Panc1 (cell line): ENCODE results near the gene PLXNA2. TPM values are rescaled to one million over a fixed set of nuclear protein-coding genes. Genes with fewer than 3 reads are reported as not detected.

Experiments
- ATAC-seq: fragments of 200-7000 bp; cut with Tn5 transposase; 2 replicates; pipeline ENCODE4 v1.9.1; 2020; ENCODE audit warnings: mild to moderate bottlenecking, moderate library complexity
- BruUV-seq: library from RNA; stranded (reverse); fragments of 400-500 nt; replicated peaks from 2 replicates; lab custom pipeline; 2021; lab: Mats Ljungman, UMichigan
- CTCF ChIA-PET: fragments of 300-600 bp; sonication (Branson Sonifier 250); formaldehyde crosslinking; loops from one replicate; lab custom pipeline; 2022; ENCODE audit warnings: antibody characterized with exemption; lab: Charles Lee
- POLR2A ChIA-PET: fragments of 300-600 bp; sonication (Branson Sonifier 250); formaldehyde crosslinking; loops from one replicate; lab custom pipeline; 2022; ENCODE audit warnings: antibody characterized with exemption; lab: Charles Lee
- DNase-seq: peaks from one replicate; pipeline ENCODE4 v3.0.0-alpha.2; 2010; ENCODE audit warnings: low read depth, low spot score
- H3K27ac ChIP-seq: 2 replicates; pipeline ENCODE4 v1.5.1; 2011; ENCODE audit warnings: mild to moderate bottlenecking, low read length, inconsistent platforms
- H3K27me3 ChIP-seq: fragments of 200-500 bp; sonication (Bioruptor generic); 2 replicates; pipeline ENCODE4 v1.6.0; 2014; ENCODE audit warnings: low read length, inconsistent platforms; ENCODE audit not compliant: control insufficient read depth, insufficient read depth
- H3K36me3 ChIP-seq: fragments of 200-500 bp; sonication (Bioruptor generic); 2 replicates; pipeline ENCODE4 v1.5.1; 2014; ENCODE audit warnings: inconsistent platforms, mild to moderate bottlenecking, low read length, moderate library complexity; ENCODE audit not compliant: control insufficient read depth, insufficient read depth
- H3K4me1 ChIP-seq: 2 replicates; pipeline ENCODE4 v1.5.1; 2011; ENCODE audit warnings: inconsistent platforms, mild to moderate bottlenecking, low read length, moderate library complexity; ENCODE audit not compliant: control insufficient read depth, insufficient read depth
- H3K4me3 ChIP-seq, 2 experiments: 2 replicates each; pipeline ENCODE4 v1.5.1; 2011 to 2012; ENCODE audit warnings: low read depth in 2 of 2, low read length in 2 of 2, mild to moderate bottlenecking in 2 of 2, inconsistent platforms in 1 of 2, moderate library complexity in 1 of 2
- H3K9me3 ChIP-seq: fragments of 200-500 bp; sonication (Bioruptor generic); 2 replicates; pipeline ENCODE4 v1.5.1; 2014; ENCODE audit warnings: low read depth, mild to moderate bottlenecking, inconsistent platforms, low read length, moderate library complexity; ENCODE audit not compliant: control insufficient read depth, insufficient read depth
- POLR2AphosphoS5 ChIP-seq: IDR thresholded peaks from 2 replicates; pipeline ENCODE4 v1.6.1; 2012; ENCODE audit warnings: mild to moderate bottlenecking, low read depth, low read length, moderate library complexity
- SIN3A ChIP-seq: IDR thresholded peaks from 2 replicates; pipeline ENCODE4 v1.6.1; 2012; ENCODE audit warnings: low read depth, mild to moderate bottlenecking, low read length, moderate library complexity, borderline replicate concordance; ENCODE audit not compliant: insufficient read depth
- TCF7L2 ChIP-seq: IDR thresholded peaks from 2 replicates; pipeline ENCODE4 v1.6.1; 2011; ENCODE audit warnings: mild to moderate bottlenecking, low read depth, low read length, inconsistent platforms
- in situ Hi-C: cut with HindIII; loops from 2 replicates; pipeline ENCODE4 v1.10.0; 2016; ENCODE audit warnings: low sequenced_read_pairs, low pct_unique_long_range_greater_than_20kb
- intact Hi-C: fragments of 100-400 bp; cut with micrococcal nuclease; formaldehyde crosslinking; loops from one replicate; pipeline ENCODE4 v1.10.0; 2022; ENCODE audit not compliant: unreplicated experiment
- total RNA-seq: library from RNA; stranded (reverse); gene quantifications from one replicate; pipeline ENCODE4 v1.2.1, GENCODE V29; 2021; ENCODE audit not compliant: unreplicated experiment
- TF ChIP-seq, protein P1 (sequence below): fragments of 450-650 bp; IDR thresholded peaks from 2 replicates; pipeline ENCODE4 v1.5.1; 2017; ENCODE audit warnings: mild to moderate bottlenecking
- TF ChIP-seq, protein P2 (sequence below), 2 experiments: IDR thresholded peaks; 2 replicates each; pipeline ENCODE4 v1.6.1; 2011 to 2012; ENCODE audit warnings: low read depth in 2 of 2, control low read depth in 1 of 2, low read length in 1 of 2, mild to moderate bottlenecking in 1 of 2, moderate library complexity in 1 of 2; ENCODE audit not compliant: insufficient read depth in 1 of 2

The PLXNA2 gene
- total RNA-seq, 1 experiment from 2014 or later, result 0.98 TPM

DNA sequence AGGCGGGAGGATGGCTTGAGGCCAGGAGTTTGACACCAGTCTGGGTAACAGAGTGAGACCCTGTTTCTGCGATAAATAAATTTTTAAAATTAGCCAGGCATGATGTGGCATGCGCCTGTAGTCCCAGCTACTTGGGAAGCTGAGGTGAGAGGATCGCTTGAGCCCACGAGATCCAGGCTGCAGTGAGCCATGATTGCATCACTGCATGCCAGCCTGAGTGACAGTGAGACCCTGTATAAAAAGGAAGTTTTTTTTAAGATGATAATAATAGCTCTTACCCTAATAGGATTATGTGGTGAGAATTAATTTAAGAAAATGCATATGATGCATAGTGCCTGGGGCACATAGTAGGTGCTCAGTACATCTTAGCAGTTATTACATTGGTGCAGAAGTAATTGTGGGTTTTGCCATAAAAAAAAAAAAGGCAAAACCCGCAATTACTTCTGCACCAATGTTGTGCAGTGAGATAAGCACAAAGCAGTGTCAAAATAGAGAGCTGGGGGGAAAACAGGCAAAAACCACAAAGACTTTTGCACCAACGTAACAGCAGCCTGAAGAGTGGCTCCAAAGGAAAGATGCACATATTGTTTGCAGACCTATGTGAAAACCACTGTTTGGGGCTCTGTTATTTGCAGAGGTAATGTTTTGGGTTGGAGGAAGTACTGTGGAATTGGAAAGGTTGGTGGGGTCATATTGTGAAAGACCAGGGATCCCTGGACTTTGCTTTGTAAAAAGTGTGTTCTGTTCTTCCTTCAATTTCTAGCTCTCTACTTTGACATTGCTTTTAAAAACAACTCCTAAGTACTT, 72.4 kb downstream of the PLXNA2 start:
- Histone ChIP-seq H3K36me3 (no peaks in the 10 kb centered on the region), H3K9me3 (no peaks in the 10 kb centered on the region), H3K4me1 (no peaks in the 10 kb centered on the region), H3K27ac (no peak overlapping the region), H3K27me3 (no peaks in the 10 kb centered on the region; the same call in 1 of the 2 replicates), H3K4me3 (no peak overlapping the region)
- intact Hi-C loops (no loop called here), in situ Hi-C loops (no loop called here)
- ChIA-PET CTCF (no interaction called here), POLR2A (no interaction called here)
- no peak for ATAC-seq
- BruUV-seq, result no TSS peak
- TF ChIP-seq SIN3A, result no peak
- TF ChIP-seq TCF7L2, result no peak
- TF ChIP-seq, protein P1, sequence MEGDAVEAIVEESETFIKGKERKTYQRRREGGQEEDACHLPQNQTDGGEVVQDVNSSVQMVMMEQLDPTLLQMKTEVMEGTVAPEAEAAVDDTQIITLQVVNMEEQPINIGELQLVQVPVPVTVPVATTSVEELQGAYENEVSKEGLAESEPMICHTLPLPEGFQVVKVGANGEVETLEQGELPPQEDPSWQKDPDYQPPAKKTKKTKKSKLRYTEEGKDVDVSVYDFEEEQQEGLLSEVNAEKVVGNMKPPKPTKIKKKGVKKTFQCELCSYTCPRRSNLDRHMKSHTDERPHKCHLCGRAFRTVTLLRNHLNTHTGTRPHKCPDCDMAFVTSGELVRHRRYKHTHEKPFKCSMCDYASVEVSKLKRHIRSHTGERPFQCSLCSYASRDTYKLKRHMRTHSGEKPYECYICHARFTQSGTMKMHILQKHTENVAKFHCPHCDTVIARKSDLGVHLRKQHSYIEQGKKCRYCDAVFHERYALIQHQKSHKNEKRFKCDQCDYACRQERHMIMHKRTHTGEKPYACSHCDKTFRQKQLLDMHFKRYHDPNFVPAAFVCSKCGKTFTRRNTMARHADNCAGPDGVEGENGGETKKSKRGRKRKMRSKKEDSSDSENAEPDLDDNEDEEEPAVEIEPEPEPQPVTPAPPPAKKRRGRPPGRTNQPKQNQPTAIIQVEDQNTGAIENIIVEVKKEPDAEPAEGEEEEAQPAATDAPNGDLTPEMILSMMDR, result no peak
- TF ChIP-seq, protein P2, sequence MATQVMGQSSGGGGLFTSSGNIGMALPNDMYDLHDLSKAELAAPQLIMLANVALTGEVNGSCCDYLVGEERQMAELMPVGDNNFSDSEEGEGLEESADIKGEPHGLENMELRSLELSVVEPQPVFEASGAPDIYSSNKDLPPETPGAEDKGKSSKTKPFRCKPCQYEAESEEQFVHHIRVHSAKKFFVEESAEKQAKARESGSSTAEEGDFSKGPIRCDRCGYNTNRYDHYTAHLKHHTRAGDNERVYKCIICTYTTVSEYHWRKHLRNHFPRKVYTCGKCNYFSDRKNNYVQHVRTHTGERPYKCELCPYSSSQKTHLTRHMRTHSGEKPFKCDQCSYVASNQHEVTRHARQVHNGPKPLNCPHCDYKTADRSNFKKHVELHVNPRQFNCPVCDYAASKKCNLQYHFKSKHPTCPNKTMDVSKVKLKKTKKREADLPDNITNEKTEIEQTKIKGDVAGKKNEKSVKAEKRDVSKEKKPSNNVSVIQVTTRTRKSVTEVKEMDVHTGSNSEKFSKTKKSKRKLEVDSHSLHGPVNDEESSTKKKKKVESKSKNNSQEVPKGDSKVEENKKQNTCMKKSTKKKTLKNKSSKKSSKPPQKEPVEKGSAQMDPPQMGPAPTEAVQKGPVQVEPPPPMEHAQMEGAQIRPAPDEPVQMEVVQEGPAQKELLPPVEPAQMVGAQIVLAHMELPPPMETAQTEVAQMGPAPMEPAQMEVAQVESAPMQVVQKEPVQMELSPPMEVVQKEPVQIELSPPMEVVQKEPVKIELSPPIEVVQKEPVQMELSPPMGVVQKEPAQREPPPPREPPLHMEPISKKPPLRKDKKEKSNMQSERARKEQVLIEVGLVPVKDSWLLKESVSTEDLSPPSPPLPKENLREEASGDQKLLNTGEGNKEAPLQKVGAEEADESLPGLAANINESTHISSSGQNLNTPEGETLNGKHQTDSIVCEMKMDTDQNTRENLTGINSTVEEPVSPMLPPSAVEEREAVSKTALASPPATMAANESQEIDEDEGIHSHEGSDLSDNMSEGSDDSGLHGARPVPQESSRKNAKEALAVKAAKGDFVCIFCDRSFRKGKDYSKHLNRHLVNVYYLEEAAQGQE (IDR thresholded peaks at IDR 0.05; ENCODE audit: insufficient read depth in 1 of 2, low read depth in 2 of 2, low read length in 1 of 2), result no peak
- no peak for TF ChIP-seq POLR2AphosphoS5
- no peak for DNase-seq

DNA sequence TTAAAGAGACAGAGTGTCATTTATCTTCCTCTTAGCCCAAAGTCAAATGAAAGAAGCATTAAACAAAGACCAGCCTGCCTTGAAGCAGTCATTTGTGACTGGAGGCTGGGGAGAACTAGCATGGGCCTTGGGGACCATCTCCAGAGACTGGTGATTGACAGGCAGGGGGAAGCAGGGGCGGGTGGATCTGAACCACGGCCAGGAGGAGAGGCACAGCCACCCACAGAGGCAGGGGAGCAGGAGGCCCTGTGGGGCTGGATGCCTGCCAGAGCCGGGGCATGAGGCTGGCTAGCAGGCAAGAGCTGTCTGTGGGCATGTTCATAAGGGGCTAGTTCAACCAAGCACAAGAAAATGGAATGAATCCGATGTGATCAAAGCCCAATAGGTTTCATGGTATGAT, 73.9 kb downstream of the PLXNA2 start:
- no TSS peak for BruUV-seq
- no peaks in the 10 kb centered on the region for H3K36me3 ChIP-seq
- TF ChIP-seq, protein P1, result no peak
- TF ChIP-seq, protein P2 (IDR thresholded peaks at IDR 0.05; ENCODE audit: insufficient read depth in 1 of 2, low read depth in 2 of 2, low read length in 1 of 2), result no peak
- TF ChIP-seq TCF7L2, result no peak
- no peak for TF ChIP-seq POLR2AphosphoS5
- intact Hi-C loops, result no loop called here
- no peaks in the 10 kb centered on the region for H3K4me1 ChIP-seq
- no peak overlapping the region for H3K27ac ChIP-seq
- no peaks in the 10 kb centered on the region for H3K9me3 ChIP-seq
- H3K4me3 ChIP-seq, result no peak overlapping the region
- no peaks in the 10 kb centered on the region; the same call in 1 of the 2 replicates for H3K27me3 ChIP-seq
- POLR2A ChIA-PET, result no interaction called here
- ATAC-seq (no peak), DNase-seq (no peak)
- CTCF ChIA-PET, result no interaction called here
- in situ Hi-C loops, result no loop called here
